ENCODE results near the gene IGFL1. TPM values are rescaled to one million over a fixed set of nuclear protein-coding genes. Genes with fewer than 3 reads are reported as not detected.

IGFL1 gene
- total RNA-seq, 1 donor, result not detected

DNA sequence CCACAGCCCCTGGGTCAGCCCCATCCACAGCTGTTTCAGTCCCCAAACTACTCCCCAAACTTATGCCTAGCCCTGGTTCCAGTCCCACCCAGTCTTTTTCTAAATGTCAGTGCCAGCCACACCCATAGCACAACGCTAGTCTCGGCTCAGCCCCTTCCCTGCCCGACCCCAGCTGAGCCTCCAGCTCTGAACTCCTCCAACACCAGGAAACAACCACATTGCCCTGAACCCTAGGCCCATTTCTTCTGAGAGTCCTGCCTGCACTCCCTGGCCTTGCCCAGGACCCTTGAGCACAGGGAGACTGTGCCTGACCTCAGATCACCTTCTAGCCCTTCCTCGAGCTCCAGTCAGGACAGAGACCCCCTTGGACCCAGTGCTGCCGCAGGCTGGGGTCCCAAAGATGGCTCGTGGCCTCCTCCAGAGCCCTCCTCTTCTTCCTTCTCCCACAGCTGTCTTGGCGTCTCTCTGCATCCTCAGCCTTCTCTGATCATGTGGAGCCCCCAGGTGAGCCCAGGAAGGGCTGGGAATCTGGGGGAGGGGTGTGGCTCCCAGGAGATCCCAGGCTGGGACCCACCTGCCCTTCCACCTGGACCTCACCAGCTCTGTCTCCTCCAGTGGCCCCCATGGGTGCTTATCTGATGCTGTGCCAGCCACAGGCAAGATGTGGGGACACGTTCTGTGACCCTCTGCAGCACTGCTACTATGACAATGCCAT lies 33.0 kb upstream of the IGFL1 start:
- no peak for DNase-seq (ENCODE audit: low read depth)
- TF ChIP-seq, protein P1, sequence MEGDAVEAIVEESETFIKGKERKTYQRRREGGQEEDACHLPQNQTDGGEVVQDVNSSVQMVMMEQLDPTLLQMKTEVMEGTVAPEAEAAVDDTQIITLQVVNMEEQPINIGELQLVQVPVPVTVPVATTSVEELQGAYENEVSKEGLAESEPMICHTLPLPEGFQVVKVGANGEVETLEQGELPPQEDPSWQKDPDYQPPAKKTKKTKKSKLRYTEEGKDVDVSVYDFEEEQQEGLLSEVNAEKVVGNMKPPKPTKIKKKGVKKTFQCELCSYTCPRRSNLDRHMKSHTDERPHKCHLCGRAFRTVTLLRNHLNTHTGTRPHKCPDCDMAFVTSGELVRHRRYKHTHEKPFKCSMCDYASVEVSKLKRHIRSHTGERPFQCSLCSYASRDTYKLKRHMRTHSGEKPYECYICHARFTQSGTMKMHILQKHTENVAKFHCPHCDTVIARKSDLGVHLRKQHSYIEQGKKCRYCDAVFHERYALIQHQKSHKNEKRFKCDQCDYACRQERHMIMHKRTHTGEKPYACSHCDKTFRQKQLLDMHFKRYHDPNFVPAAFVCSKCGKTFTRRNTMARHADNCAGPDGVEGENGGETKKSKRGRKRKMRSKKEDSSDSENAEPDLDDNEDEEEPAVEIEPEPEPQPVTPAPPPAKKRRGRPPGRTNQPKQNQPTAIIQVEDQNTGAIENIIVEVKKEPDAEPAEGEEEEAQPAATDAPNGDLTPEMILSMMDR (IDR thresholded peaks at IDR 0.05; ENCODE audit: insufficient read depth, low read length), result no peak
- no peak overlapping the region for H3K4me3 ChIP-seq (ENCODE audit: low read depth, low read length)

DNA sequence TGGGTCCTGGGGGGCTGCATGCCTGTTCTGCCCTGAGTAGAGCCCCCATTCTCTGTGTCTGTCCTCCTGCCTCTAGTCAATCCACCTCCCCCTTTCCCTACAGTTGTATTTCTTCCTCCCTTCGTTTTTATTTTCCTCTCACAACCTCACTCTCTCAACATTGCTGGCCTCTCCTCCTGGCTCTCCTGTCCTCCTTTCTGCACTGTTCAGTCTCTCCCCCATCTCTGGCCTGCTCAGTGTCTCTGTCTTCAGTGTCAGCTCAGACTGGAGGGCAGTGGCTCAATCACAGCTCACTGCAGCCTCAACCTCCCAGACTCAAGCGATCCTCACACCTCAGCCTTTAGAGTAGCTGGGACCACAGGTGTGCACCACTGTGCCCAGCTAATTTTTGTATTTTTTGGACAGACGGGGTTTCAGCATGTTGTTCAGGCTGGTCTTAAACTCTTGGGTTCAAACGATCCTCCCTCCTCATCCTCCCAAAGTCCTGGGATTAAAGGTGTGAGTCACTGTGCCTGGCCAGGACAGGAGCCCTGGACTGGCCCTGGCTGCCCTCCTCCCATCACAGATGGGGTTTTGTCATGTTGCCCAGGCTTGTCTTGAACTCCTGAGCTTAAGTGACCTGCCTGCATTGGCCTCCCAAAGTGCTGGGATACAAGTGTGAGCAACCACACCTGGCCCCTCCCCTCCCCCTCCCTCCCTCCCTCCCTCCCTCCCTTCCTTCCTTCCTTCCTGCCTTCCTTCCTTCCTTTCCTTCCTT lies 32.0 kb upstream of the IGFL1 start:
- TF ChIP-seq, protein P1 (IDR thresholded peaks at IDR 0.05; ENCODE audit: insufficient read depth, low read length), result no peak
- no peak overlapping the region for H3K4me3 ChIP-seq (ENCODE audit: low read depth, low read length)
- DNase-seq (ENCODE audit: low read depth), result no peak

DNA sequence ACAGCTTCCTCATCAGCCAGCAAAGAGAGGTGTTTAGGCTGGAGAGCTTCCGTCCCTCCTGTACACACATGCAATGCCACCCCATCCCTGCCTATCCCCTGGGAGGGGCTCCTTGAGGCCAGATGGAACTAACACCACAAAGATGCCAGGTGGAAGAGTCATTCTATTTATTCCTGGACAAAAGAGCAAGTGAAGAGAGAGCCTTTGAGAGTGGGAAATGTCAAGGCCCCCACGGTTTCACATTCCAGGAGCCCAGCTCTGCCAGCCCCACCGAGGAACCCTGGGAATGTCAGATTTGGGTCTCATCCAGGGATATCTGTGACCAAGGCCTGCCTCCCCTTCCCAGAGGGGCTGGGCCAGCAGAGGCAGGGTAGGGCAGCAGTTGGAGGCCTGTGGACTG lies 30.8 kb upstream of the IGFL1 start:
- DNase-seq (ENCODE audit: low read depth), result no peak
- no peak overlapping the region for H3K4me3 ChIP-seq (ENCODE audit: low read depth, low read length)
- TF ChIP-seq, protein P1 (IDR thresholded peaks at IDR 0.05; ENCODE audit: insufficient read depth, low read length), result no peak

DNA sequence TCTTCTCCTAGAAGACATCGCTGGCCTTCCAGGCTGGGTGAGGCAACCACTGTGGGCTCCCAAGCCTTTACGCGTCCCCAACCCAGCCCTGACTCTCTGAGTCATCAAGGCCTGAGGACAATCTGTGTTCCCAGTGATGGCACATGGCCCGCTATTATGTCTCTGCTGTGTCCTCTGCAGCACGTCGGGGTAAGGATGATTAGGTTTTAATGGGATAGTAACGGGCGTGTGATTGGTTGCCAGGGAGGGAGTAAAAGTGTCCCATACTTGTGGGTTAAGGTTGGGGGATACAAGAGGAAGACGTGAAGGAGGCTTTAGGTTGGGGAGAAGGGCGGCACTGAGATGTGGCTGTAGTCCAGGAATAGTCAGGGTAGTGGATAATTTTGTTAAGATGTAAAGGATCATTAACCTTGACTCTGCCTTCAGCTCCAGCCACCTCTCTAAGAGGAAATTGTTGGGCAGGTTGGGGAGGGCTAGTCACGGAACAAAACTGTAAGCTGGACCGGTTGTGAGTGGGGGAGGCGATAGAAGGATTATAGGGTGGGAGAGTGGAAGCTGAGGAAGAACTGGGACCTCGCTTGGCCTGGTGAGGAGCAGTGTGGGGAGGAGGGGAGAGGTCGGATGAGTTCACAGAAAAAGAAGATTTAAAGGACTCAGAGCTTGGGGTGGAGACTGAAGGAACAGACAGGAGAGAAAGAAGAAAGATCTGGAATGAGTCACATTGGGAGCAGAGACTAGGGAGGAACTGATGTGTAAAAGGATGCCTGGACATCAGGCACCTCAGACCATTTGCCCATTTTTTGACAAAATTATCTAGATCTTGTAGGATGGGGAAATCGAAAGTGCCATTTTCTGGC lies 27.9 kb upstream of the IGFL1 start:
- no peak for DNase-seq (ENCODE audit: low read depth)
- TF ChIP-seq, protein P1 (IDR thresholded peaks at IDR 0.05; ENCODE audit: insufficient read depth, low read length), result no peak
- no peak overlapping the region for H3K4me3 ChIP-seq (ENCODE audit: low read depth, low read length)

DNA sequence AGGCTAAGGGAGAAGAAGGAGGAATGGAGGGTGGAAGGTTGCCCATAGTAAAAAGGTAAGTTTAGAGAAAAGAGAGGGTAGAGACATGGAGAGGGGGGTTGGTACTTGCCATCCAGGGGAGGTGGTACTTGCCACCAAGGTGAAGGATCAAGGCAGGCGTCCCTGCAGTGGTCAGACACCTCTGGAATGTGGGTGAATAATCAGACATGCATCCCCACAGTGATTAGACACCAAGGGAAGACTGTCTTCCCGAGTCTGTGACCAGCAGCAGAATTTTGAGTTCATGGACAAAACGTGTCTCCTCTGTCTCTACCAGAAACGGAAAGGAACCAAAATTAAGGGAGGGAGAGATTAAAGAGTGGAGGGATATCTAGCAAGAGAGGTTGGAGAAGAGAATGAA lies 27.1 kb upstream of the IGFL1 start:
- TF ChIP-seq, protein P1 (IDR thresholded peaks at IDR 0.05; ENCODE audit: insufficient read depth, low read length), result no peak
- DNase-seq (ENCODE audit: low read depth), result no peak

More for the DNA sequence above, 27.1 kb upstream of the IGFL1 start:
- H3K4me3 ChIP-seq (ENCODE audit: low read depth, low read length), result no peak overlapping the region

Measured in fibroblast of the aortic adventitia (primary cell).